Endothelial cell of umbilical vein (primary cell): ENCODE results near the gene CERS6. TPM values are rescaled to one million over a fixed set of nuclear protein-coding genes. Genes with fewer than 3 reads are reported as not detected.

Source experiments
- BruUV-seq: library from RNA; stranded (reverse); fragments of 400-500 nt; replicated peaks from 2 replicates; lab custom pipeline; 2021; lab: Mats Ljungman, UMichigan
- CTCF ChIA-PET: fragments of 300-600, 350-600 bp; sonication (Branson Sonifier 250); formaldehyde crosslinking; loops from one replicate; lab custom pipeline; 2021; ENCODE audit warnings: antibody characterized with exemption, inconsistent platforms; lab: Charles Lee
- POLR2A ChIA-PET: fragments of 300-600, 350-600 bp; sonication (Branson Sonifier 250); formaldehyde crosslinking; loops from one replicate; lab custom pipeline; 2021; ENCODE audit warnings: antibody characterized with exemption, inconsistent platforms; lab: Charles Lee
- DNase-seq: peaks from one replicate; pipeline ENCODE4 v3.0.0-alpha.2; 2011; ENCODE audit warnings: low read depth, low spot score
- FAIRE-seq: peaks from 2 replicates; lab custom pipeline; 2011; peaks lifted over from hg19 to GRCh38; lab: Jason Lieb, UNC
- H2AFZ ChIP-seq: 2 replicates; pipeline ENCODE4 v1.6.0; 2012; ENCODE audit warnings: low read depth, low read length, control low read depth, inconsistent platforms
- H3K27ac ChIP-seq: 2 replicates; pipeline ENCODE4 v1.5.1; 2011; ENCODE audit warnings: low read depth, mild to moderate bottlenecking, control low read depth, low read length, moderate library complexity; ENCODE audit not compliant: insufficient read depth
- H3K27me3 ChIP-seq, 2 experiments: 2 replicates each; pipeline versions ENCODE4 v1.6.0 to v1.6.1; 2011; ENCODE audit warnings: low read length in 2 of 2, mixed read lengths in 1 of 2; ENCODE audit not compliant: control insufficient read depth in 2 of 2, insufficient read depth in 2 of 2
- H3K36me3 ChIP-seq, 2 experiments: 2 replicates in 1 of 2; 3 replicates in 1 of 2; pipeline ENCODE4 v1.5.1; 2011; ENCODE audit warnings: low read length in 2 of 2, mild to moderate bottlenecking in 1 of 2, moderate library complexity in 1 of 2; ENCODE audit not compliant: control insufficient read depth in 2 of 2, insufficient read depth in 2 of 2; ENCODE audit errors: extremely low read depth in 1 of 2
- H3K4me1 ChIP-seq: 3 replicates; pipeline ENCODE4 v1.5.1; 2011; ENCODE audit warnings: mild to moderate bottlenecking, low read length; ENCODE audit not compliant: control insufficient read depth, insufficient read depth; ENCODE audit errors: extremely low read depth
- H3K4me2 ChIP-seq: 2 replicates; pipeline ENCODE4 v1.6.1; 2011; ENCODE audit warnings: low read length, control low read depth, mixed read lengths; ENCODE audit not compliant: insufficient read depth
- H3K4me3 ChIP-seq, 3 experiments: fragments of 200-600 bp in 1 of 3; sonication (generic), shearing (Covaris generic) in 1 of 3; replicated peaks in 1 of 3; 2 replicates each; pipeline ENCODE4 v1.5.1; 2011 to 2016; ENCODE audit warnings: control low read depth in 3 of 3, low read length in 3 of 3, mild to moderate bottlenecking in 2 of 3, inconsistent platforms in 1 of 3, low read depth in 1 of 3, moderate library complexity in 1 of 3; ENCODE audit not compliant: insufficient read depth in 1 of 3
- H3K79me2 ChIP-seq: 2 replicates; pipeline ENCODE4 v1.6.0; 2012; ENCODE audit warnings: low read length, inconsistent platforms; ENCODE audit not compliant: control insufficient read depth, insufficient read depth
- H3K9ac ChIP-seq: replicated peaks from 2 replicates; pipeline ENCODE3; 2011; ENCODE audit warnings: low read length, control low read depth; ENCODE audit not compliant: insufficient read depth; ENCODE audit errors: extremely low read depth
- H3K9me1 ChIP-seq: replicated peaks from 3 replicates; pipeline ENCODE4 v1.6.0; 2011; ENCODE audit warnings: mild to moderate bottlenecking, low read length; ENCODE audit not compliant: control insufficient read depth, insufficient read depth; ENCODE audit errors: extremely low read depth
- H3K9me3 ChIP-seq: replicated peaks from 2 replicates; pipeline ENCODE4 v1.5.1; 2012; ENCODE audit warnings: low read length, inconsistent platforms; ENCODE audit not compliant: control insufficient read depth, insufficient read depth
- H4K20me1 ChIP-seq: replicated peaks from 2 replicates; pipeline ENCODE3; 2011; ENCODE audit warnings: mild to moderate bottlenecking, low read length; ENCODE audit not compliant: control insufficient read depth, insufficient read depth; ENCODE audit errors: extremely low read depth
- FOS ChIP-seq: IDR thresholded peaks from 2 replicates; pipeline ENCODE4 v1.6.1; 2011; ENCODE audit warnings: mild to moderate bottlenecking, low read length, moderate library complexity, borderline replicate concordance; ENCODE audit not compliant: insufficient read depth
- MYC ChIP-seq: IDR thresholded peaks from one replicate; pipeline ENCODE4 v1.6.1; 2011; ENCODE audit warnings: mild to moderate bottlenecking, low read depth, low read length
- POLR2AphosphoS5 ChIP-seq: IDR thresholded peaks from 2 replicates; pipeline ENCODE4 v1.6.1; 2012; ENCODE audit warnings: low read depth, mild to moderate bottlenecking, control low read depth, low read length, moderate library complexity; ENCODE audit not compliant: insufficient read depth
- dilution Hi-C: fragments of 300-500 bp; cut with MboI; formaldehyde crosslinking; loops from one replicate; pipeline ENCODE4 v1.15.0; 2019; ENCODE audit warnings: low sequenced_read_pairs; ENCODE audit not compliant: extremely low pct_ligation_motif_present
- intact Hi-C: fragments of 100-400 bp; cut with micrococcal nuclease; formaldehyde crosslinking; loops from one replicate; pipeline ENCODE4 v1.10.0; 2022
- polyA plus RNA-seq, 4 experiments: library from polyadenylated mRNA; depleted of rRNA in 3 of 4; stranded (reverse) in 3 of 4; unstranded in 1 of 4; fragments of >200 nt; gene quantifications; 2 replicates each; pipeline versions ENCODE4 v1.2.1 to v1.2.3, GENCODE V29; 2011 to 2012; ENCODE audit warnings: missing spikeins in 1 of 4
- total RNA-seq: library from RNA; stranded (reverse); gene quantifications from 2 replicates; pipeline ENCODE4 v1.2.3, GENCODE V29; 2021
- TF ChIP-seq, protein P1 (sequence below), 2 donors: IDR thresholded peaks; 1 replicate in 1 of 2; 2 replicates in 1 of 2; pipeline ENCODE4 v1.5.1; 2011; ENCODE audit warnings: low read length in 2 of 2, mild to moderate bottlenecking in 2 of 2, moderate library complexity in 2 of 2, control low read depth in 1 of 2, inconsistent platforms in 1 of 2, low read depth in 1 of 2; ENCODE audit not compliant: insufficient read depth in 1 of 2; ENCODE audit errors: extremely low read depth in 1 of 2

CERS6 gene
- total and polyA plus RNA-seq, 2 donors (not counting 3 experiments of a cell fraction or from before 2014, with no cell fraction given) = 2.7 to 11.7 TPM

DNA sequence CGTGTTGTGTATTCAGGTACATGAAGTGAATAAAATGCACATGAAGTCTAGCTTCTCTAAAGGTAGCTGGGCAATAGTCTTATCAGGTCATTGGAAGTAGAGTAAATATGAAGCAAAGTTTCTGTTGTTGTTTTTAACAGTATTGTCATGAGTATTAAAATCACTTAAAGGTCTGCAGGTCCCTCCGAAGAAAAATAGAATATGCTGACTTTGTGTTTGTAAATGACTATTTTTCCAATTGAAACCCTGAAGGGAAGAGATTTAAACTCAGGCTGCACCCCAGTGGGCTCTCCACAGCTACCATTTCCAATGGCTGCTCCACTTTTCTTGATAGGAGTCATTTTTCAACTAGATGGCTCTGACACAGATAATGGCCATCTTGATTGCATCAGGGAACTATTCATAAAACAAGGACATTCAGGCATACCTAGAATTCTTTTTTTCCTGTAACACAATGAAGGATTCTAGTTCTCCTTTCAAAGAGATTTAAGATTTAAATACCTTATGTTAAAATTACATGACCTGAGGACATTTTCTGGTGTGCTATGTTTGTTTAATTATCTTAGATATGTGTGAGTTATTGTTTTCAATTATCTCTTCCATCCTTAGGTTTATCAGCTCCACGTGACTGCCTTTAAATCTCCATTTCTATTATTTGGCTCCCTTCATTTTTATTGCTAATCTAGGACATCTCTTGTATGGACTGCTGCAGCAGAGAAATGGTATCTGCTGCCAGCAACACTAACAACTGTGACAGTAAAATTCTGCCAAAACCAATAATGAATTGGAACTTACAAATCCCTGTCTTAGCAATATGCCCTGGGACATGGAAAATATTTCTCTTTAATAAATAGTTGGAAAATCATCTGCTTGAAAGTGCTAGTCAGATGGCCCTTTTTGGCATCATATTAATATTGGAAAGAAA lies 197.2 kb downstream of the CERS6 start:
- no peaks in the 10 kb centered on the region for H3K79me2 ChIP-seq
- dilution Hi-C loops (no loop called here), intact Hi-C loops (no loop called here)
- no peak overlapping the region for H2AFZ ChIP-seq
- DNase-seq = no peak
- H3K9me3 ChIP-seq = no peaks in the 10 kb centered on the region
- H3K9ac ChIP-seq = no peak overlapping the region
- POLR2A ChIA-PET = no interaction called here
- H3K27ac ChIP-seq = no peak overlapping the region
- H3K27me3 ChIP-seq = no peaks in the 10 kb centered on the region
- H3K36me3 ChIP-seq = no peaks in the 10 kb centered on the region
- no peaks in the 10 kb centered on the region for H4K20me1 ChIP-seq
- FAIRE-seq = no peak
- TF ChIP-seq, protein P1, sequence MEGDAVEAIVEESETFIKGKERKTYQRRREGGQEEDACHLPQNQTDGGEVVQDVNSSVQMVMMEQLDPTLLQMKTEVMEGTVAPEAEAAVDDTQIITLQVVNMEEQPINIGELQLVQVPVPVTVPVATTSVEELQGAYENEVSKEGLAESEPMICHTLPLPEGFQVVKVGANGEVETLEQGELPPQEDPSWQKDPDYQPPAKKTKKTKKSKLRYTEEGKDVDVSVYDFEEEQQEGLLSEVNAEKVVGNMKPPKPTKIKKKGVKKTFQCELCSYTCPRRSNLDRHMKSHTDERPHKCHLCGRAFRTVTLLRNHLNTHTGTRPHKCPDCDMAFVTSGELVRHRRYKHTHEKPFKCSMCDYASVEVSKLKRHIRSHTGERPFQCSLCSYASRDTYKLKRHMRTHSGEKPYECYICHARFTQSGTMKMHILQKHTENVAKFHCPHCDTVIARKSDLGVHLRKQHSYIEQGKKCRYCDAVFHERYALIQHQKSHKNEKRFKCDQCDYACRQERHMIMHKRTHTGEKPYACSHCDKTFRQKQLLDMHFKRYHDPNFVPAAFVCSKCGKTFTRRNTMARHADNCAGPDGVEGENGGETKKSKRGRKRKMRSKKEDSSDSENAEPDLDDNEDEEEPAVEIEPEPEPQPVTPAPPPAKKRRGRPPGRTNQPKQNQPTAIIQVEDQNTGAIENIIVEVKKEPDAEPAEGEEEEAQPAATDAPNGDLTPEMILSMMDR (IDR thresholded peaks at IDR 0.05; ENCODE audit: extremely low read depth in 1 of 2, insufficient read depth in 1 of 2, low read depth in 1 of 2, low read length in 2 of 2) = no peak
- no peak for TF ChIP-seq MYC
- H3K4me2 ChIP-seq = no peak overlapping the region
- BruUV-seq = no TSS peak
- no peaks in the 10 kb centered on the region for H3K9me1 ChIP-seq
- CTCF ChIA-PET = interaction anchor here (0.6 kb wide), 1 partner anchor 14 kb away, joined by 3 read pairs; no protein-coding TSS in a partner anchor
- no peaks in the 10 kb centered on the region for H3K4me1 ChIP-seq
- no peak overlapping the region for H3K4me3 ChIP-seq

- Histone ChIP-seq H3K4me3 (no peak overlapping the region), H3K4me2 (no peak overlapping the region), H3K9me3 (no peaks in the 10 kb centered on the region), H3K36me3 (no peaks in the 10 kb centered on the region), H3K79me2 (no peaks in the 10 kb centered on the region), H3K9ac (no peak overlapping the region), H3K4me1 (no peaks in the 10 kb centered on the region), H3K27ac (no peak overlapping the region), H3K27me3 (no peaks in the 10 kb centered on the region), H2AFZ (no peak overlapping the region), H3K9me1 (no peaks in the 10 kb centered on the region), H4K20me1 (no peaks in the 10 kb centered on the region)
- dilution Hi-C loops (no loop called here), intact Hi-C loops (no loop called here)
- no TSS peak for BruUV-seq
- TF ChIP-seq POLR2AphosphoS5 (no peak), FOS (no peak)
- ChIA-PET CTCF (no interaction called here), POLR2A (no interaction called here)
- DNase-seq (no peak), FAIRE-seq (no peak)
These were observed 198.6 kb downstream of the CERS6 start for GRCh38 chr2:168654705-168655104.
